NCI-H1417 (cell line): ENCODE results near the gene TYMP.
"Not testable (repeated sequence)": the region's sequence is repeated elsewhere in the genome, so short reads cannot be mapped to it uniquely, and the experiment has no call there.

Experiments
- DNase-seq, 3 experiments: peaks; one replicate each; lab custom pipeline; 2025; lab: John Stamatoyannopoulos, UW

The TYMP gene

GRCh38 chr22:50540381-50540780 is 10.6 kb upstream of the TYMP start:
- DNase-seq: no peak

GRCh38 chr22:50537765-50538164 is 8.0 kb upstream of the TYMP start:
- no peak for DNase-seq

DNA sequence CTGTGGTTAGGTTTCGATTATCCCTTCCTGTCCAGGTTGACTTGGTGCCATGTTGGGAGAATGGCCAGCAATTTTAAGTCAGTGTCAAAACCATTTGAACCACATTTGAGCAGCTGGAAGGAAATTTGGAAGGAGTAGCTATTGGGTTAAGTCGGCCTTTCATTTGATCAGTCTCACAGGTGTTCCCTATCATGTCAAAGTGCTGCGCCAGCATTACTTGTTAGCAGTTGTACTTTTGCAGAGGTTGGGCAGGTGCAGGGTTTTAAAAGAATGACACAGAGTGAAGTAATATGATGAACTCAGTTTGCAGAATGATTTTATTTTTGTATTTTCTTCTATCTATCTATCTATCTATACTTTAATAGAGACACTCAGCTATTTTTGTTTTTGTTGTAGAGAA is 6.4 kb upstream of the TYMP start:
- DNase-seq: no peak

DNA sequence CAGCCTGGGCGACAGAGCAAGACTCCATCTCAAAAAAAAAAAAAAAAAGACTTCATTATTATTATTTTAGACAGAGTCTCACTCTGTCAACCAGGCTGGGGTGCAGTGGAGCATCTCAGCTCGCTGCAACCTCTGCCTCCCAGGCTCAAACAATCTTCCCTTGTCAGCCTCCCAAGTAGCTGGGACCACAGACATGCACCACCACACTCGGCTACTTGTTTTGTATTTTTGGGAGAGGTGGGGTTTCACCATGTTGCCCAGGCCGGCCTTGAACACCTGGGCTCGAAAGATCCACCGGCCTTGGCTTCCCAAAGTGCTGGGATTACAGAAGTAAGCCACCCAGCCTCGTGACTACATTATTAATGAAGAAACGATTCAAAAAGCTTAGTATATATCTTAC is 5.3 kb upstream of the TYMP start:
- no peak for DNase-seq

DNA sequence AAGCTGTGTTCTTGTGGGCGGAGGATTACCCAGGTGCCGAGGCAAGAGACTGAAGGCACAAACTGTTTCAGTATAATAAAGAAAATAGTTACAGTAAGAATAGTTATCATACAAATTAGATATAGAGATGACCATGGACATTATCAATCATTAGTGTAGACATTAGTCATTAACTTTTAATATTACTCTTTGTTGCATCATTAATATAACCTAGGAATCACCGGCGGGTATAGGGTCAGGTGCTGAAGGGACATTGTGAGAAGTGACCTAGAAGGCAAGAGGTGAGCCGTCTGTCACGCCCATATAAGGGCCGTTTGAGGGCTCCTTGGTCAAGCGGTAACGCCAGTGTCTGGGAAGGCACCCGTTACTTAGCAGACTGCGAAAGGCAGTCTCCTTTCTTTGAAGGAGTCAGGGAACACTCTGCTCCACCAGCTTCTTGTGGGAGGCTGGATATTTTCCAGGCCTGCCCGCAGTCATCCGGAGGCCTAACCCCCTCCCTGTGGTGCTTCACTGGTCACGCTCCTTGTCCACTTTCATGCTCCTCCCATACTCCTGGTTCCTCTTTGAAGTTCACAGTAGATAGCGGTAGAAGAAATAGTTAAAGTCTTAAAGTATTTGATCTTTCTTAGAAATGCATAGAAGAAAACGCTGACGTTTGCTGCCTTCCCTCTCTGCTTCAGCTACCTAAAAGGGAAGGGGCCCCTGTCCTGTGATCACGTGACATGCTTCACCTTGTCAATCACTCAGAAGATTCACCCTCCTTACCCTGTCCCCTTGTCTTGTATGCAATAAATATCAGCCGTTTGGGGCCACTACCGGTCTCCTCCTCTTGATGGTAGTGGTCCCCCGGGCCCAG is 4.3 kb upstream of the TYMP start:
- not testable (repeated sequence) for DNase-seq

DNA sequence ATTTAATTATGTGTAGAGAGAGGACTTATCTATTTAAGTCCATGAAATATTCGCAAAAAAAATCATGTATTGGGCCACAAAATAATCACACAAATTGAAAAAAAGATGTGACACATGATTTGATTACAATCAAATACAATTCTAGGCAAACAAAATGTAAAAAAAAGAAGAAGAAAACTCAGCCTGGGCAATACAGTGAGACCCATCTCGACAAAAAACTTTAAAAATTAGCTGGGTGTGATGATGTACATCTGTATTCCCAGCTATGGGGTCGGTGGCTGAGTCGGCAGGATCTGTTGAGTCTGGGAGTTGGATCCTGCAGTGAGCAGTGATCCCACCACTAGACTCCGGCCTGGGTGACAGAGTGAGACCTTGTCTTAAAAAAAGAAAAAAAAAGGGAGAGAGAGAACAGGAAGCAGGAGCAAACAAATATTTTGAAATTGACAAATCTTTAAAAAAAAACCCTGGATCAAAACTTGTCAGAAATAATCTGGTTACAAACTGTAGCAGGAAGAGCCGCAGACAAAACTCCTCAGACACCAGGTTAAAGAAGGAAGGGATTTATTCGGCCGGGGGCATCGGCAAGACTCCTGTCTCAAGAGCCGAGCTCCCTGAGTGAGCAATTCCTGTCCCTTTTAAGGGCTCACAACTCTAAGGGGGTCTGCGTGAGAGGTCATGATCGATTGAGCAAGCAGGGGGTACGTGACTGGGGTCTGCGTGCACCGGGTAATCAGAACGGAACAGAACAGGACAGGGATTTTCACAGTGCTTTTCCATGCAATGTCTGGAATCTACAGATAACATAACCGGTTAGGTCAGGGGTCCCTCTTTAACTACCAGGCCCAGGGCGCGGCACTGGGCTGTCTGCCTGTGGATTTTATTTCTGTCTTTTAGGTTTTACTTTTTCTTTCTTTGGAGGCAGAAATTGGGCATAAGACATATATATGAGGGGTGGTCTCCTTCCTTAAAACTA is 3.3 kb upstream of the TYMP start:
- DNase-seq: no peak

DNA sequence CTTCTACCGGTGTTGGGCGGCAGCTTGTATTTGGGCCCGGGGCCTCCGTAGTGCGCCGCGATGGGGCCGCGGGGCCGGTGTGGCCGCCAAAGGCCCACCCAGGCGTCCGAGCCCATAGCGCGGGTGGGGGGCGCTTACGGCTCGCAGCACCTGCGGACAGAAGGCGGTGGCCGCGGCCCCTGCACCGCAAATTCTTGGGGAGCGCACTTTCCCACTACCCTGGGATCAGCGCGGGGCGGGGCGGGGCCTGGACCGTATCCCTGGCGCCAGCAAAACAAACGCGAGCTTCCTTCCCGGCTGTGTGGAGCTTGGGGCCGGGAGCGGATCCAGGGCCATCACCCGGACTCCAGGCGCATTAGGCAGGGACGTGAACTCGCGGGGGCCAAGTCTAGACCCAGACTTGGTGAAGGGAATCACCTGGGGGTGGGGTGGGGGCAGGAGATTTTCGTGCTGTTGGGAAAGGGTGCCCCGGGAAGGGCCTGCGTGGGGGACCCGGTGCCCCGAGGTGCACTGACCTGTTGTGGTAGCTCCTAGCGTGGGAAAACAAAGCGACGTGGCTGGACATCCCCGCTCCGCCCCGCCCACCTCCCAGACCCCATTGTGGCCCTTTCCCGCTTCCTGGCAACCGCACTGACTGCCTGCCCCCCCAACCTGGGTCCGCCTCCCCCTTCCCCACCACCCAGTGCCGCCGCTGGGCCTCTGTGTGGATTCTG is 2.3 kb upstream of the TYMP start:
- peak in 2 of 3 experiments; percentile 56 to 61 for DNase-seq

DNA sequence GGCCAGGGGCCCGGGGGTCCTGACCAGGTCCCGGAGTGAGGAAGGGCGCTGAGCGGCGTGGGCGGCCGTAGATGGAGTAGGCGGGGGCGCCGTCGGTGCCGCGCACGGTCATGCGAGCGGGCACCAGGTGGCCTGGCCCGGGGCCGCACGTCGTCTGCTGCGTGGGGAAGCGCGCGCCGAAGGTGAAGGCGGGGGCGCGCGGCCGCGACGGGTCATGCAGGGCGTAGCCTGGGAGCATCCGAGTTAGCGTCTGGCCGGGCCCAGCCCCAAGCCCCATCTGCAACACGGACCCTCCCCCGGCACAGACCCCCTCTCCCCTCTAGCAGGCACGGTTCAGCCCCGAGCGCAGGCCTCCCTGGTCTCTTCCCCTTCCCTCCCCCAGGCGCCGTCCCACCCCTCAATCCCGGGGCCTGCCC is 1.7 kb upstream of the TYMP start:
- peak in 2 of 3 experiments; percentile 44 to 54 for DNase-seq

DNA sequence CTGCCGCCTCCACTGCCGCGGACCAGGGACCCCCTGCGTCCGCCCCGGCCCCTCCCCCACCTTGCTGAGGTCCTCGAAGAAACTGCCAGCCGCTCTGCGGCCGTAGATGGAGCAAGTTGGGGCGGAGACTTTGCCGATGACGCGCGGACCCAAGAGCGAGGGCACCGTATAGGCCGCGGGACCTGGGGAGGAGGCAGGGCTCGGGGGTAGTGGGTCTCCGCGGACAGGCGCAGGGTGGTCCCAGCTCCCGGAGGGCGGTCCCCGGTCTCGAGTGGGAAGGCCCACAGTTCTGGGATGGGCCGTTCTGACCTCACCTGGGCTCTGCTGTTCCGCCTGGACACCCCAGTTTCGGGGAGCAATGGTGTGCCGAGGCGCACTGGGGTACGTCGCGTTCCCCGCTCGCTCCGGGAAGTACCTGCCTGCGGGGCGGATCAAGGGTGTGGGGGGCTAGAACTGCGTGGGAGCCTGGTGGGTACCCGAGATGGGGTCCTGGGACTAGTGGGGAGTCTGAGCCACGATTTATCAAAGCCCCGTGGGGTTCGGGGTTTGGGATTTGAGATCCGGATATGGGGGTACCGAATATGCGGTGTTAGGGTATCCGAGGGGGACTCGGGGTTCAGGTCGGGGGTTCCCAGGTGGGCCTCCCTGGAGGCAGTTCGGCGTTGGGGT is 1.2 kb upstream of the TYMP start:
- peak in 1 of 3 experiments; percentile 2 for DNase-seq

DNA sequence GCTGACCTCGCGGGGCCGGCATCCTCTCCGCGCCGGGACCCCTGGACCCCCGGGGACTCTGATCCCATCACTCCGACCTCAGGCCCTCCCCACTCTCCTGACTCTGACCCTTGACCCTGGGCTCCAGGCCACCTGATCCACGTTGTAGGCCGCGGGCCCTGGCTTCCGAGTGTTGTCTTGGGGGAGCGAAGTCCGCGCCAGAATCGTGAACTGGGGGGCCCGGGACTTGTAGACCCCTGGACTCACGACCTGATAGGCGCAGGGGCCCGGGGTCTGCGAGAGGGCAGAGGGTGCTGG is 716 bp upstream of the TYMP start:
- DNase-seq: no peak

- no peak for DNase-seq
Observed at GRCh38 chr22:50529416-50529896, 356 bp downstream of the TYMP start.

GRCh38 chr22:50528682-50529415 is 963 bp downstream of the TYMP start:
- DNase-seq: peak in 1 of 3 experiments; percentile 22

DNA sequence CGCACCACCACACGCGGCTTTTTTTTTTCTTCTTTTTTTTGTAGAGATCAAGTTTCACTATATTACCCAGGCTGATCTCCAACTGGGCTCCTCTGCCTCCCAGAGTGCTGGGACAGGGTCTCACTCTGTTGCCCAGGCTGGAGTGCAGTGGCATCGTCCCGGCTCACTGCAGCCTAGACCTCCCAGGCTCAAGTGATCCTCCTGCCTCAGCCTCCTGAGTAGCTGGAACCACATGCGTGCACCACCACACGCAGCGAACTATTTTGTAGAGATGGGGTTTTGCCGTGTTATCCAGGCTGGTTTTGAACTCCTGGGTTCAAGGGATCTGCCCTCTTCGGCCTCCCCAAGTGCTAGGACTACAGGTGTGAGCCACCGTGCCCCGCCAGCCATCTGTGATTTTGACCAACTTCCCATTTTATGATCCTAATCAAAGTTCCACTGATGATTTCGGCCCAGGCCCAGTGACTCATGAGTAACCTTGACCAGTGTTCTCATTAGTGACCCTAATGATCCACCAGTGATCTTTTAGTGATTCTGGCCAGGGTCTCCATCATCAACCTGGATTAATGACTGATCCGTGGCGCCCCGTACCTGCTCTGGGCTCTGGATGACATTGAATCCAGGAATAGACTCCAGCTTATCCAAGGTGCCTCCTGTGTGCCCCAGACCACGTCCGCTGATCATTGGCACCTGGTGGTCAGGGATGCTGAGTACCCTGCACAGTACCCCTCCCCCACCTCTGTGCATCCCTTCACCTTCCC is 1.7 kb downstream of the TYMP start:
- DNase-seq: peak in 1 of 3 experiments; percentile 22

DNA sequence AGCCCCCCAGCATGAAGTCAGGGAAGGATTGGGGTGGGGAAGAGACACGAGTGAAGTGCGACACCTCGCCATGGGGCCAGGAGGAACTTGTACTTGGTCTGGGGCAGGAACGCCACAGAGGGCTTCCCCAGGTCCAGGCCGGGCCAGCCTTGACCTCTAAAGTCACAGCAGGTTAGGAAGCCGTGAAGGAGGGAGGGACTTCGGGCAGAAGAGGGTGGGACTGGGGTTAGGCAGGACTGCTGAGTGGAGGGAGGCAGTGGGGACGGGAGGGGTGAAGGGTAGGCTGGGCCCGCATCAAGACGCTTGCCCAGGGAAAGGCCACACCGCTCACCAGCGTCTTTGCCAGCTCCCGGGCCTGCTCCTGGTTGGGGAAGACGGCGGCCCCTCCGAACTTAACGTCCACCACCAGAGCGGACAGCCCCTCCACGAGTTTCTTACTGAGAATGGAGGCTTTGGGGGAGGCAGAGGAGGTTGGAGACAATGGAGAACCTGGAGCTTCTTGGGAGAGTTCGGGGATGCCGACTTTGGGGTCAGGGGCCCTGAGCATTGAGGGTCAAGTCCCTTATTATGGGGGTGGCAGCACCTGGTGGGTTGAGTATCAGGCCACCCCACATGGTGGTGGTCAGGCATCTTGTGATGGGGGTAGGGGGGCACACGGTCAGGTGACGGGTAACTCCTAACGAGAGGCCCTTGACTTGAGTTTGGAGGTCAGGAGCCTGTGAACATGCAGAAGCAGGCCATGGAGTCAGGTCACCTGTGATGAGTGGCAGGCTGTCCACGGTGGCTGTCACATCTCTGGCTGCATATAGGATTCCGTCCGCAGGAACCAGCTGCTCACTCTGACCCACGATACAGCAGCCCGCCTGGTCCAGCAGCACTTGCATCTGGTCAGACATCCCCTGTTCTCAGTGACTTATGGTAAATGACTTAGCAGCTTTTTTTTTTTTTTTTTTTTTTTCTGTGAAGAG is 2.7 kb downstream of the TYMP start:
- peak in 2 of 3 experiments; percentile 41 to 58 for DNase-seq

GRCh38 chr22:50526108-50526833 is 3.5 kb downstream of the TYMP start:
- DNase-seq: peak; percentile 7 to 90 (median 86)

GRCh38 chr22:50525858-50526107 is 4.0 kb downstream of the TYMP start:
- DNase-seq: peak in 1 of 3 experiments; percentile 91

DNA sequence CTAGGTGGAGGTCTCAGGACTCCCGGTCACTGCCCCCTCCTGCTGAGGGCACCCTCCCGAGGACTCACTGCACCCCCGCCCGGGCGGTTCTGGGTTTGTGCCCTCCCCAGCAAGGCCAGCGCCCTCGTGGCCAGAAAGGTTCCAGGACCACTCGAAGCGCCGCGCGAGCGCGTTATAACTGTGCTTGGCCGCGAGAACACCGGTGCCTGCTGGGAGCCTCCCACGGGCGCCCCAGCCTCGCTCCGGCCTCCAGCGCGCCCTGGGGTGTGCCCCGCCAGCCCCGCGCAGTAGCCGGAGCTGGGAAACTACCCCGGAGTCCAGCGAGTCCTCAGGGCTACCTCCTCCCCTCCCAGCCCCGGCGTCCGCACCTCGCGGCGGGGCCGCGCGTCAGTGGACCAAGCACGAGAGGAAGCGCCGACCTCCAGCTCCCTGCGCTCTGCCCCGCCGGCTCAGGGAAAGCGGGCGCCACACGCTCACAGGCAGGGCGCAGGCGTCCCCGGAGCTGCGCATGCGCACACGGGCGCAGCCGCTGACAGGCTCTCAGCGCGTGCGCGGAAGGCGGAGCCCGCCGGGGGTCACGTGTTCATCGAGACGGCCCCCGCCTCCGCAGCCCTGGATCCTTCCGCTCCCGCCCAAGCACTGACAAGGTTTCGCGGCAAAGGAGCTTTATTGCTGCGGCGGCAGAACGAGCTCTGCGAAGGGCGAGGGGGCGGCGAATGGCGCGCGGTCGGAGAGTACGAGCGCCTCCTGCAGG is 4.5 kb downstream of the TYMP start, which contains the start of gene SCO2:
SCO2 (minus strand) TSS at position 495 of the 754 bp plus-strand sequence. CDS start 1,187 bp downstream, outside the sequence.
- peak; percentile 85 to 96 (median 95) for DNase-seq
